Skeletal muscle tissue (tissue), 4 donors: Measurements from ENCODE around the gene GAS7. TPM values are rescaled to one million over a fixed set of nuclear protein-coding genes. Genes with fewer than 3 reads are reported as not detected.

ENCODE experiments used
- H3K27ac ChIP-seq: one replicate; pipeline ENCODE4 v1.7.0; 2013; ENCODE audit warnings: mild to moderate bottlenecking, low read depth, low read length, inconsistent platforms
- H3K27me3 ChIP-seq, 3 donors: one replicate each; pipeline ENCODE4 v1.7.0; 2013; ENCODE audit warnings: low read length in 3 of 3; ENCODE audit not compliant: control insufficient read depth in 3 of 3, insufficient read depth in 3 of 3
- H3K36me3 ChIP-seq, 3 donors: one replicate each; pipeline ENCODE4 v1.7.0; 2013; ENCODE audit warnings: low read length in 3 of 3; ENCODE audit not compliant: control insufficient read depth in 3 of 3, insufficient read depth in 3 of 3
- H3K4me1 ChIP-seq, 3 donors: one replicate each; pipeline ENCODE4 v1.7.0; 2013; ENCODE audit warnings: low read length in 3 of 3, mild to moderate bottlenecking in 3 of 3; ENCODE audit not compliant: control insufficient read depth in 3 of 3, insufficient read depth in 3 of 3
- H3K4me3 ChIP-seq, 3 donors: one replicate each; pipeline ENCODE4 v1.7.0; 2013; ENCODE audit warnings: low read length in 3 of 3
- H3K9ac ChIP-seq, 3 donors: one replicate each; pipeline ENCODE4 v1.7.0; 2013; ENCODE audit warnings: low read length in 3 of 3, mild to moderate bottlenecking in 3 of 3, moderate library complexity in 2 of 3, low read depth in 1 of 3
- H3K9me3 ChIP-seq, 3 donors: one replicate each; pipeline ENCODE4 v1.7.0; 2013; ENCODE audit warnings: low read length in 3 of 3; ENCODE audit not compliant: control insufficient read depth in 3 of 3
- total RNA-seq: library from RNA; depleted of rRNA; stranded (reverse); fragments of >200 nt; gene quantifications from one replicate; pipeline ENCODE4 v1.2.3, GENCODE V29; 2014
- donor health status: Osteomylitis.

Gene GAS7
- total RNA-seq, 1 donor from 2014 or later = 58.5 TPM

DNA sequence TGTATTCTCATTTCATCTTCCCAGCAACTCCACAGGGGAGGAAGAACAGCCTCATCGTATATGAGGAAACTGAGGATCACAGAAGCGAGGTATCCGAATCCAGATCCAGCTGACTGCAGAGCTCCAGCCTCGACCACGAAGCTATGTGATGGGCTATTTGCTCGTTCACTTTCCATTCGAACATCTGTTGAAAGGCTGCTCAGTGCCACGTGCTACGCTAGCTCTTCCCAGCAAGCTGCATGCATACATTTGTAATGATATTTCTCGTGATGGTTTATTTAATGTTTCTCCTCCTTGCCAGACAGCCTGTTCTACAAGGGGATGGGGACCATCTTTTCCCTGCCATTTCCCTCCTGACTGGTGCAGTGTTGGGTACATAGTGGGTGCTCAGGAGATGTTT is 244.9 kb downstream of the GAS7 start:
- H3K36me3 ChIP-seq = peaks cover 0 to 2% (median 0%) of the 10 kb centered on the region in 3 donors
- H3K9me3 ChIP-seq = no peaks in the 10 kb centered on the region
- no peak overlapping the region for H3K4me3 ChIP-seq
- peaks cover 0 to 3% (median 2%) of the 10 kb centered on the region in 3 donors for H3K4me1 ChIP-seq
- no peak overlapping the region for H3K9ac ChIP-seq
- H3K27me3 ChIP-seq = peaks cover 4 to 6% (median 6%) of the 10 kb centered on the region in 3 donors
- H3K27ac ChIP-seq = no peak overlapping the region

DNA sequence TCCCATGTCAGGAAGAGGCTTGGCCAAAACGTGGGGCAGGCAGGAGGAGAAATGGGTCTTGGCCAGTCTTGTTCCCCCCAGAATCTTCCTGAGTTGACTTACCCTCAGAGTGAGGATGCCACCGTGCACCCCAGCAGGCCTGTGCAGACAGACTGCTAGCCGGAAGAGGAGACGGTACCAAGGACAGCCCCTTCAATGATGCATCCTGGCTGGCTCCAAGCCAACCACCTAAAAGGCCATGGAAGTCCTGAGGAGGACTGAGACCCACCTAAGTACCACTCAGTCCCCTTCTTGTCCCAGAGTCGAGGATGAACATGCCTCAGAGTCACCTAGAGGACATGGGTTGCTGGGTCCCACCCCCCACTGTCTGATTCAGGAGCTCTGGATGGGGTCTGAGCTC is 246.6 kb downstream of the GAS7 start:
- no peaks in the 10 kb centered on the region for H3K9me3 ChIP-seq
- peaks cover 0 to 3% (median 2%) of the 10 kb centered on the region in 3 donors for H3K27me3 ChIP-seq
- peaks cover 0 to 3% (median 2%) of the 10 kb centered on the region in 3 donors for H3K4me1 ChIP-seq
- H3K36me3 ChIP-seq = no peaks in the 10 kb centered on the region
- no peak overlapping the region for H3K27ac ChIP-seq
- no peak overlapping the region for H3K9ac ChIP-seq
- no peak overlapping the region for H3K4me3 ChIP-seq

DNA sequence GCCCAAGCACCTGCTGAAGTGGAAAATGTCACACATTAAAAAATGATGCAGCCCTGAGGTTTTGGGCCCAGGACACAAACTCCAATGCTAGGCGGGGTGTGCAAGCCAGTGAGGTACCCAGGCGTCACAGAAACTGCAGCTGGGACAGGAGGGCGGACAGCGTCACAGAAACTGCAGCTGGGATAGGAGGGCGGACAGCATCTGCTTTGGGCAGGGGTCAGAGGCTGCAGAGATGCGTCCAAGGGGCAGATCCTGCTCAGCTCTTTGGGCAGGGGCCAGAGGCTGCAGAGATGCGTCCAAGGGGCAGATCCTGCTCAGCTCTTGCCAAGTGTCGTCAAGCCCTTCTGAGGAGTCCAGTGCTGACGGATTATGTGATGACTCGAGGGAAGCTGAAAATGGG is 249.5 kb downstream of the GAS7 start:
- H3K27ac ChIP-seq = no peak overlapping the region
- no peak overlapping the region for H3K4me3 ChIP-seq
- H3K9ac ChIP-seq = no peak overlapping the region

DNA sequence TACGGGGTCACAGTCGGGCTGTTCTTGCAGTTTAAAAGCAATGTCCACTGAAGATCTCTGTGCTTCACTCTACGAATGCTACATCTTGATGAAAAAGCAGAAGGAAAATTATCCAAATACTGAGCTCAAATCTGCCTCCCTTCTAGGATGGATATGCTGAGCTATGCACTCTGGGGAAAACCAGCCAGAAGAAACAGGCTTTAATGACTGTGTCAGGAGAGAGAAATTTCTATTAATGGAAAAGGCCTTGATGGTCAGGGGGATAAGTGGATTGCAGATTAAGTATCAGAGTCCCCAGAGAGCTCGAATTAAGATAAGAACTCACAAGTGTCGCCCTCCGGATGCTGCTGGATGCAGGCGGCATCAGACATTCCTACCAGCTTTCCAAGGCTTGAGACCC is 253.7 kb downstream of the GAS7 start:
- Histone ChIP-seq H3K36me3 (peaks cover 0 to 14% (median 2%) of the 10 kb centered on the region in 3 donors), H3K9me3 (peaks cover 0 to 2% (median 0%) of the 10 kb centered on the region in 3 donors), H3K27ac (no peak overlapping the region), H3K4me1 (peaks cover 0 to 3% (median 2%) of the 10 kb centered on the region in 3 donors), H3K9ac (no peak overlapping the region), H3K4me3 (no peak overlapping the region), H3K27me3 (peaks cover 0 to 2% (median 0%) of the 10 kb centered on the region in 3 donors)

More for the DNA sequence above, 249.5 kb downstream of the GAS7 start:
- Histone ChIP-seq H3K4me1 (peaks cover 0 to 3% (median 2%) of the 10 kb centered on the region in 3 donors), H3K36me3 (peaks cover 0 to 7% (median 0%) of the 10 kb centered on the region in 3 donors), H3K9me3 (no peaks in the 10 kb centered on the region), H3K27me3 (no peaks in the 10 kb centered on the region)

DNA sequence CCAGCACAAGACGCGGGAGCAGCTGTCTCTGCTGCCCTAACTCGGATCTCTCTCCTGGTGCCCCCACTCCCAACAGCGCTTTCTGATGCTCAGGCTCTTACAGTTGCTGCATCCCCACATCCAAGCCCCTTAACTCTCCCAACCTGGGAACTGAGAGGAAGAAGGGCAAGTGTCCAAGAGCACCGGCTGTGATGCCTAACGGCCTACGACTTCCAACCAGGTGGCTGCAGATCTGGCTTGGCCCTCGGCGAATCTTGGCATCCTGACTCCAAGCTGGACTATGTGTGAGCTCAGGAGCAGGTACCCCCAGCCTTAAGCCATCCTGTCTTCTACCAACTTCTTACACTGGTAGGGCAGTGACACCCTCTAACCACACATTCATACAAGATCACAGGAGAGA is 255.1 kb downstream of the GAS7 start:
- Histone ChIP-seq H3K27ac (no peak overlapping the region), H3K36me3 (peaks cover 0 to 23% (median 2%) of the 10 kb centered on the region in 3 donors), H3K27me3 (peaks cover 0 to 3% (median 0%) of the 10 kb centered on the region in 3 donors), H3K9me3 (peaks cover 0 to 2% (median 2%) of the 10 kb centered on the region in 3 donors), H3K9ac (no peak overlapping the region), H3K4me1 (no peaks in the 10 kb centered on the region), H3K4me3 (no peak overlapping the region)

DNA sequence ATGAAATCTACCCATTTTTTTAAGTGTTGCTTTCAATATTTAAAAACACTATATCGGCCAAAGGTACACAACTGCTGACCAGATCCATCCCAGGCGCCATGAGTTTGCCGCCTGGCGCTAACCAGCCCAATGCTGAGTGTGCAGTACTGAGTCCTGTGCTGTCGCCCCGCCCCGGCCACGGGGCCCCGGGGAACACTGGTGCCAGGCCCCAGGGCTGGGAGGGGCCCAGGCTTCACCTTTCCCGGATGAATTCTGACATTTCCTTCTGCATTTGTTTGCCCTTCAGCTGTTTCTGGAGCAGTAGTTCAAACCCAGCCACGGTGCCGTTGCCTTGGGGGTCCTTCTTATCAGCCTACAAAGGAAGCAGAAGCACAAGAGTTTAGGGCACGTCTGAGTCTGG is 255.5 kb downstream of the GAS7 start:
- Histone ChIP-seq H3K27me3 (peaks cover 0 to 3% (median 0%) of the 10 kb centered on the region in 3 donors), H3K36me3 (peaks cover 0 to 23% (median 2%) of the 10 kb centered on the region in 3 donors), H3K4me3 (no peak overlapping the region), H3K4me1 (no peaks in the 10 kb centered on the region), H3K9ac (no peak overlapping the region), H3K27ac (no peak overlapping the region), H3K9me3 (peaks cover 0 to 2% (median 2%) of the 10 kb centered on the region in 3 donors)

DNA sequence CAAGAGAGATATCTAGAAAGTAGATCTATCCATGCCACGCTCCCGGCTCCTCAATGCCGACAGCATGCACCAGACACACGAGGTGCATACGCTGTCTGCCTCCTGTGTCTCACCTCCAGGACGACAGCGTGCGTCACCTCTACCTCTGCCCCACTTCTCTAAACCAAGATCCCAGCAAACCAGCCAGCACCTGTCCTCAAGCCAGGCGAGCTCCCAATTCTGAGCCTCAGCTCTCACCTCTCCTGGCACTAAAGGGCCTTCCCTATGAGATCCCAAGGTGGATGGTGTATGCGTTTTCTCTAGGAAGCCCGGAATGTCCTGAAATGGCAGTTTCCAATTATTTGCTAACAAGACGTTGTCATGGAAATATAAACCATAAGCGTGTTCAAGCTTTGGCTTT is 257.1 kb downstream of the GAS7 start:
- Histone ChIP-seq H3K4me3 (no peak overlapping the region), H3K27ac (no peak overlapping the region), H3K27me3 (peaks cover 0 to 3% (median 0%) of the 10 kb centered on the region in 3 donors), H3K9ac (no peak overlapping the region), H3K4me1 (peaks cover 5 to 6% (median 6%) of the 10 kb centered on the region in 3 donors), H3K36me3 (peaks cover 0 to 25% (median 2%) of the 10 kb centered on the region in 3 donors), H3K9me3 (peaks cover 0 to 2% (median 2%) of the 10 kb centered on the region in 3 donors)

DNA sequence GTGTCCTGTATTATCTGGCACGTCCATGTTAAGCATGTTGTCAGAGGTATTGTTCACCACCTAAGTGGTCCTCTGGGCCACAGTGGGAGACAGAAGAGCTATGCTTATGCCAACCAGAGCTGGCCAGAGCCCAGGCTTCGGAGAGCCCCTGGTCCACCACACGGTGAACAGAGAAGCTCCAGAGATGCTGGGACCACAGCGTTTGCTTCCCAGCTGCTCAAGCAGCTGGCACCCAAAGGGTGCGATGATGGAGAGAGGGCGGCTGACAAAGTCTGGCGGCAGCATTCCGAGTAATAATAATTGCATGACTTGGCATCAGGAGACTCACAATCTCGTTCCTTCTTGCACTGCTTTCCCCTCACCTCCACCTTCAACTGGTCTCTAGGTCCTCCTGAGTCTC is 257.6 kb downstream of the GAS7 start:
- Histone ChIP-seq H3K9ac (no peak overlapping the region), H3K4me3 (no peak overlapping the region), H3K36me3 (peaks cover 0 to 25% (median 2%) of the 10 kb centered on the region in 3 donors), H3K4me1 (peaks cover 5 to 6% (median 6%) of the 10 kb centered on the region in 3 donors), H3K27ac (no peak overlapping the region), H3K9me3 (peaks cover 0 to 2% (median 2%) of the 10 kb centered on the region in 3 donors), H3K27me3 (peaks cover 0 to 3% (median 0%) of the 10 kb centered on the region in 3 donors)

DNA sequence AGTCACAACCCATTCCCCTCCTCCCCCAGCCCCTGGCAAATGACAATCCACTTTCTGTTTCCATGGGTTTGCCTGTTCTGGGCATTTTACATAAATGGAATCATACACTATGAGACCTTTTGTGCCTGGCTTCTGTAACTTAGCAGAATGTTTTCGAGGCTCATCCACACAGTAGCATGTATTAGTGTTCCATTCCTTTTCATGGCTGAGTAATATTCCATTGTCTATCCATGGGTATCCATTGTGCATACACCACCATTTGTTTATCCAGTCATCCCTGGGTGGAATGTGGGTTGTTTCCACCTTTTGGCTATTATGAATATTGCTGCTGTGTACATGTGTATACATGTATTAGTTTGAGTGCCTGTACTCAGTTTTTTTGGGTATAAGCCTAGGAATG is 259.6 kb downstream of the GAS7 start:
- Histone ChIP-seq H3K4me3 (no peak overlapping the region), H3K27ac (no peak overlapping the region), H3K36me3 (peaks cover 0 to 20% (median 2%) of the 10 kb centered on the region in 3 donors), H3K9me3 (peaks cover 0 to 2% (median 2%) of the 10 kb centered on the region in 3 donors), H3K9ac (no peak overlapping the region), H3K4me1 (peaks cover 5 to 6% (median 6%) of the 10 kb centered on the region in 3 donors), H3K27me3 (peaks cover 0 to 3% (median 0%) of the 10 kb centered on the region in 3 donors)

DNA sequence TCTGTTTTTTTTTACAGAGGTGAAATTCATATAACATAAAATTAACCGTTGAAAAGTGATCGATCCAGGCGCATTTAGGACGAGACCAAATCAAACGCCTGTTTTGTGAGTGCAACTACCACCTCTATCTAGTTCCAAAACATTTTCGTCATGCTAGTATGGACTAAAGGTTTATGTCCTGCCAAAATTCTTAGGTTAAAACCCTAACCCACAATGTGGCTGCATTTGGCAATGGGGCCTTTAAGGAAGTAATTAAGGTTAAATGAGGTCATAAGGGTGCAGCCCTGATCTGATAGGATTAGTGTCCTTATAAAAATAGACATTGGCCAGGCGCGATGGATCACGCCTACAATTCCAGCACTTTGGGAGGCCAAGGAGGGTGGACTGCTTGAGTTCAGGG is 260.5 kb downstream of the GAS7 start:
- Histone ChIP-seq H3K4me3 (no peak overlapping the region), H3K9me3 (peaks cover 0 to 2% (median 2%) of the 10 kb centered on the region in 3 donors), H3K9ac (no peak overlapping the region), H3K27ac (no peak overlapping the region), H3K4me1 (peaks cover 5 to 6% (median 6%) of the 10 kb centered on the region in 3 donors), H3K27me3 (peaks cover 0 to 3% (median 0%) of the 10 kb centered on the region in 3 donors), H3K36me3 (peaks cover 0 to 17% (median 2%) of the 10 kb centered on the region in 3 donors)
